ENCODE measurements around the gene FERMT1.
"Not testable (repeated sequence)": the region's sequence is repeated elsewhere in the genome, so short reads cannot be mapped to it uniquely, and the experiment has no call there.

The FERMT1 gene

GRCh38 chr20:6066582-6066981 is 56.2 kb downstream of the FERMT1 start:
- DNase-seq = no peak

- DNase-seq = no peak
These were observed 61.3 kb downstream of the FERMT1 start for GRCh38 chr20:6061544-6061943.

GRCh38 chr20:6060213-6060612 is 62.6 kb downstream of the FERMT1 start:
- DNase-seq = no peak

GRCh38 chr20:6058684-6059295 is 64.0 kb downstream of the FERMT1 start:
- DNase-seq = peak; percentile 46 to 84

GRCh38 chr20:6057691-6058090 is 65.1 kb downstream of the FERMT1 start:
- DNase-seq = no peak

GRCh38 chr20:6057139-6057538 is 65.7 kb downstream of the FERMT1 start:
- no peak for DNase-seq

- no peak for DNase-seq
These were observed 66.8 kb downstream of the FERMT1 start for GRCh38 chr20:6055981-6056569.

GRCh38 chr20:6055161-6055783 is 67.6 kb downstream of the FERMT1 start:
- no peak for DNase-seq

- DNase-seq = not testable (repeated sequence)
These were observed 68.2 kb downstream of the FERMT1 start for GRCh38 chr20:6054689-6055051.

GRCh38 chr20:6053776-6054688 is 68.8 kb downstream of the FERMT1 start, which contains the start of gene LRRN4:
Gene LRRN4 (minus strand): TSS chr20:6054060. CDS start chr20:6052799, 1,261 bp downstream.
- DNase-seq = peak; percentile 21 to 47

GRCh38 chr20:6053064-6053775 is 69.6 kb downstream of the FERMT1 start:
- no peak for DNase-seq

- no peak for DNase-seq
These were observed 71.3 kb downstream of the FERMT1 start for GRCh38 chr20:6051505-6051904.

- DNase-seq = no peak
These were observed 74.4 kb downstream of the FERMT1 start for GRCh38 chr20:6048391-6048790.

- no peak for DNase-seq
These were observed 76.4 kb downstream of the FERMT1 start for GRCh38 chr20:6046432-6046831.

GRCh38 chr20:6045566-6045965 is 77.3 kb downstream of the FERMT1 start:
- DNase-seq = no peak

GRCh38 chr20:6044115-6044514 is 78.7 kb downstream of the FERMT1 start:
- no peak for DNase-seq

- DNase-seq = no peak
These were observed 81.0 kb downstream of the FERMT1 start for GRCh38 chr20:6041808-6042265.

- DNase-seq = no peak
These were observed 81.6 kb downstream of the FERMT1 start for GRCh38 chr20:6040958-6041807.

GRCh38 chr20:6040540-6040939 is 82.3 kb downstream of the FERMT1 start:
- DNase-seq = no peak

GRCh38 chr20:6039766-6040165 is 83.1 kb downstream of the FERMT1 start:
- DNase-seq = no peak

- DNase-seq = no peak
These were observed 84.6 kb downstream of the FERMT1 start for GRCh38 chr20:6038256-6038655.

GRCh38 chr20:6037082-6037481 is 85.7 kb downstream of the FERMT1 start:
- DNase-seq = no peak

Data from NCI-H2081 (cell line).